ENCODE results near the gene KANSL1. TPM values are rescaled to one million over a fixed set of nuclear protein-coding genes. Genes with fewer than 3 reads are reported as not detected.

The KANSL1 gene
- total RNA-seq, 1 experiment from 2014 or later = 15.2 TPM

- Histone ChIP-seq H3K9me3 (no peaks in the 10 kb centered on the region), H3K36me3 (peaks cover 32% of the 10 kb centered on the region), H3K4me3 (no peak overlapping the region), H3K27me3 (no peaks in the 10 kb centered on the region)
- DNase-seq = no peak
Measured at GRCh38 chr17:46057366-46057765, 135.9 kb downstream of the KANSL1 start.

GRCh38 chr17:46056800-46057304, 136.4 kb downstream of the KANSL1 start:
- Histone ChIP-seq H3K4me3 (no peak overlapping the region), H3K27me3 (no peaks in the 10 kb centered on the region), H3K36me3 (peaks cover 36% of the 10 kb centered on the region), H3K9me3 (no peaks in the 10 kb centered on the region)
- no peak for DNase-seq

GRCh38 chr17:46053911-46054534, 139.2 kb downstream of the KANSL1 start:
- Histone ChIP-seq H3K36me3 (peaks cover 43% of the 10 kb centered on the region), H3K9me3 (no peaks in the 10 kb centered on the region), H3K4me3 (no peak overlapping the region), H3K27me3 (no peaks in the 10 kb centered on the region)
- no peak for DNase-seq

- no peak for DNase-seq
- H3K4me3 ChIP-seq = no peak overlapping the region
- H3K27me3 ChIP-seq = no peaks in the 10 kb centered on the region
- H3K36me3 ChIP-seq = peaks cover 46% of the 10 kb centered on the region
- no peaks in the 10 kb centered on the region for H3K9me3 ChIP-seq
Measured at GRCh38 chr17:46049656-46050055, 143.6 kb downstream of the KANSL1 start.

- H3K9me3 ChIP-seq = no peaks in the 10 kb centered on the region
- DNase-seq = no peak
- H3K4me3 ChIP-seq = no peak overlapping the region
- no peaks in the 10 kb centered on the region for H3K27me3 ChIP-seq
- H3K36me3 ChIP-seq = peaks cover 58% of the 10 kb centered on the region
Measured at GRCh38 chr17:46047856-46048255, 145.4 kb downstream of the KANSL1 start.

- H3K27me3 ChIP-seq = no peaks in the 10 kb centered on the region
- no peaks in the 10 kb centered on the region for H3K9me3 ChIP-seq
- no peak overlapping the region for H3K4me3 ChIP-seq
- no peak for DNase-seq
- peaks cover 63% of the 10 kb centered on the region for H3K36me3 ChIP-seq
Measured at GRCh38 chr17:46047398-46047797, 145.8 kb downstream of the KANSL1 start.

- Histone ChIP-seq H3K9me3 (no peaks in the 10 kb centered on the region), H3K27me3 (no peaks in the 10 kb centered on the region), H3K36me3 (peaks cover 64% of the 10 kb centered on the region), H3K4me3 (no peak overlapping the region)
- no peak for DNase-seq
Measured at GRCh38 chr17:46046957-46047356, 146.3 kb downstream of the KANSL1 start.

GRCh38 chr17:46045639-46046038, 147.6 kb downstream of the KANSL1 start:
- no peak for DNase-seq
- no peak overlapping the region for H3K4me3 ChIP-seq
- no peaks in the 10 kb centered on the region for H3K27me3 ChIP-seq
- H3K9me3 ChIP-seq = no peaks in the 10 kb centered on the region
- H3K36me3 ChIP-seq = peaks cover 64% of the 10 kb centered on the region

- DNase-seq = no peak
- Histone ChIP-seq H3K4me3 (no peak overlapping the region), H3K36me3 (peaks cover 64% of the 10 kb centered on the region), H3K9me3 (no peaks in the 10 kb centered on the region), H3K27me3 (no peaks in the 10 kb centered on the region)
Measured at GRCh38 chr17:46044989-46045388, 148.2 kb downstream of the KANSL1 start.

- DNase-seq = peak; percentile 51
- no peaks in the 10 kb centered on the region for H3K9me3 ChIP-seq
- peaks cover 64% of the 10 kb centered on the region for H3K36me3 ChIP-seq
- H3K27me3 ChIP-seq = no peaks in the 10 kb centered on the region
- H3K4me3 ChIP-seq = no peak overlapping the region
Measured at GRCh38 chr17:46044286-46044928, 148.8 kb downstream of the KANSL1 start.

GRCh38 chr17:46043606-46044005, 149.6 kb downstream of the KANSL1 start:
- Histone ChIP-seq H3K27me3 (no peaks in the 10 kb centered on the region), H3K9me3 (no peaks in the 10 kb centered on the region), H3K4me3 (no peak overlapping the region), H3K36me3 (peaks cover 68% of the 10 kb centered on the region)
- no peak for DNase-seq

GRCh38 chr17:46042925-46043324, 150.3 kb downstream of the KANSL1 start:
- DNase-seq = no peak
- Histone ChIP-seq H3K27me3 (no peaks in the 10 kb centered on the region), H3K36me3 (peaks cover 68% of the 10 kb centered on the region), H3K9me3 (no peaks in the 10 kb centered on the region), H3K4me3 (no peak overlapping the region)

GRCh38 chr17:46042246-46042645, 151.0 kb downstream of the KANSL1 start:
- DNase-seq = no peak
- Histone ChIP-seq H3K36me3 (peaks cover 71% of the 10 kb centered on the region), H3K9me3 (no peaks in the 10 kb centered on the region), H3K27me3 (no peaks in the 10 kb centered on the region), H3K4me3 (no peak overlapping the region)

- Histone ChIP-seq H3K36me3 (peaks cover 87% of the 10 kb centered on the region), H3K27me3 (no peaks in the 10 kb centered on the region), H3K4me3 (no peak overlapping the region), H3K9me3 (no peaks in the 10 kb centered on the region)
- no peak for DNase-seq
Measured at GRCh38 chr17:46039592-46040186, 153.5 kb downstream of the KANSL1 start.

GRCh38 chr17:46038937-46039336, 154.3 kb downstream of the KANSL1 start:
- Histone ChIP-seq H3K9me3 (no peaks in the 10 kb centered on the region), H3K27me3 (no peaks in the 10 kb centered on the region), H3K36me3 (peaks cover 90% of the 10 kb centered on the region), H3K4me3 (no peak overlapping the region)
- DNase-seq = no peak

- peaks cover 90% of the 10 kb centered on the region for H3K36me3 ChIP-seq
- no peaks in the 10 kb centered on the region for H3K9me3 ChIP-seq
- H3K4me3 ChIP-seq = no peak overlapping the region
- no peak for DNase-seq
- no peaks in the 10 kb centered on the region for H3K27me3 ChIP-seq
Measured at GRCh38 chr17:46038414-46038813, 154.8 kb downstream of the KANSL1 start.

- DNase-seq = no peak
- H3K36me3 ChIP-seq = peaks cover 93% of the 10 kb centered on the region
- H3K4me3 ChIP-seq = no peak overlapping the region
- H3K9me3 ChIP-seq = no peaks in the 10 kb centered on the region
- H3K27me3 ChIP-seq = no peaks in the 10 kb centered on the region
Measured at GRCh38 chr17:46037722-46038255, 155.4 kb downstream of the KANSL1 start.
